ENCODE measurements around the gene S100A7A.

S100A7A gene

GRCh38 chr1:153401461-153401860 is 14.9 kb upstream of the S100A7A start:
- no peaks in the 10 kb centered on the region for H3K4me1 ChIP-seq (ENCODE audit: control insufficient read depth, insufficient read depth, low read length)
- CTCF ChIA-PET: interaction anchor here (1.1 kb wide), 1 partner anchor 46 kb away, joined by 3 read pairs; no protein-coding TSS in a partner anchor
- H3K4me3 ChIP-seq (ENCODE audit: low read depth, low read length): no peak overlapping the region
- POLR2A ChIA-PET: no interaction called here
- no peaks in the 10 kb centered on the region for H3K9me3 ChIP-seq (ENCODE audit: control insufficient read depth, insufficient read depth, low read depth, low read length)
- no peaks in the 10 kb centered on the region for H3K36me3 ChIP-seq (ENCODE audit: control insufficient read depth in 2 of 2, insufficient read depth in 1 of 2, low read length in 2 of 2)
- no peak overlapping the region for H3K27ac ChIP-seq (ENCODE audit: extremely low read depth, low read depth, low read length)
- no peak for TF ChIP-seq ZNF335 (tag by site-specific recombination; conservative IDR thresholded peaks at IDR 0.05)
- no peak for TF ChIP-seq GLI2 (tag by site-specific recombination; IDR thresholded peaks at IDR 0.05; ENCODE audit: borderline replicate concordance, low read depth)
- TF ChIP-seq ZIC2 (tag by site-specific recombination; IDR thresholded peaks at IDR 0.05): no peak
- TF ChIP-seq ZNF76 (tag by site-specific recombination; IDR thresholded peaks at IDR 0.05; ENCODE audit: borderline replicate concordance, low read depth): no peak
- no peak for TF ChIP-seq ZSCAN23 (tag by site-specific recombination; IDR thresholded peaks at IDR 0.05)
- TF ChIP-seq ZNF548 (tag by site-specific recombination; IDR thresholded peaks at IDR 0.05): no peak
- no peak for TF ChIP-seq ZBTB8A (tag by site-specific recombination; IDR thresholded peaks at IDR 0.05)
- no peak for TF ChIP-seq ZNF221 (tag by site-specific recombination; IDR thresholded peaks at IDR 0.05; ENCODE audit: borderline replicate concordance)
- TF ChIP-seq KLF1 (tag by site-specific recombination; IDR thresholded peaks at IDR 0.05): no peak
- TF ChIP-seq ZSCAN4 (tag by site-specific recombination; IDR thresholded peaks at IDR 0.05): no peak
- TF ChIP-seq KLF8 (tag by site-specific recombination; IDR thresholded peaks at IDR 0.05): no peak
- TF ChIP-seq ZNF350 (tag by site-specific recombination; IDR thresholded peaks at IDR 0.05): no peak
- TF ChIP-seq ZNF112 (tag by site-specific recombination; IDR thresholded peaks at IDR 0.05): no peak
- no peak for TF ChIP-seq WT1 (tag by site-specific recombination; IDR thresholded peaks at IDR 0.05)
- no peak for TF ChIP-seq ELK4 (IDR thresholded peaks at IDR 0.05; ENCODE audit: borderline replicate concordance, low read depth, low read length)
- no peak for TF ChIP-seq IKZF3 (tag by site-specific recombination; IDR thresholded peaks at IDR 0.05)
- TF ChIP-seq ZNF121 (tag by site-specific recombination; IDR thresholded peaks at IDR 0.05): no peak

GRCh38 chr1:153402226-153402625 is 14.1 kb upstream of the S100A7A start:
- Histone ChIP-seq H3K36me3 (ENCODE audit: control insufficient read depth in 2 of 2, insufficient read depth in 1 of 2, low read length in 2 of 2) (no peaks in the 10 kb centered on the region), H3K4me3 (ENCODE audit: low read depth, low read length) (no peak overlapping the region), H3K9me3 (ENCODE audit: control insufficient read depth, insufficient read depth, low read depth, low read length) (no peaks in the 10 kb centered on the region), H3K4me1 (ENCODE audit: control insufficient read depth, insufficient read depth, low read length) (no peaks in the 10 kb centered on the region), H3K27ac (ENCODE audit: extremely low read depth, low read depth, low read length) (no peak overlapping the region)
- CTCF ChIA-PET: interaction anchor here (0.6 to 1.1 kb wide), 3 partner anchors 47 to 58 kb away, joined by 3 to 4 read pairs (median 3); partner anchors contain the start of gene S100A7
- POLR2A ChIA-PET: no interaction called here
- TF ChIP-seq MEIS1 (CRISPR knock-in tag; IDR thresholded peaks at IDR 0.05; ENCODE audit: borderline replicate concordance) (no peak), ZNF621 (tag by site-specific recombination; IDR thresholded peaks at IDR 0.05) (no peak), ZNF623 (tag by site-specific recombination; IDR thresholded peaks at IDR 0.05) (no peak), ZNF692 (tag by site-specific recombination; IDR thresholded peaks at IDR 0.05) (no peak), ZNF404 (tag by site-specific recombination; IDR thresholded peaks at IDR 0.05) (no peak), ZSCAN23 (tag by site-specific recombination; IDR thresholded peaks at IDR 0.05) (no peak), PATZ1 (tag by site-specific recombination; IDR thresholded peaks at IDR 0.05) (no peak), ZFP37 (tag by site-specific recombination; IDR thresholded peaks at IDR 0.05) (no peak), ZNF707 (tag by site-specific recombination; IDR thresholded peaks at IDR 0.05) (no peak), ZNF146 (tag by site-specific recombination; IDR thresholded peaks at IDR 0.05) (no peak), GLIS2 (tag by site-specific recombination; IDR thresholded peaks at IDR 0.05) (no peak), REST (tag by site-specific recombination; IDR thresholded peaks at IDR 0.05) (no peak), ZNF239 (tag by site-specific recombination; IDR thresholded peaks at IDR 0.05) (no peak)

Measured in HEK293 (cell line).